HG02623 (cell line): ENCODE results near the gene MICAL1.

Source experiments
- ATAC-seq: cut with Tn5 transposase; IDR thresholded peaks from one replicate; pipeline ENCODE4 v1.9.1; 2021; ENCODE audit warnings: moderate library complexity; ENCODE audit not compliant: unreplicated experiment

MICAL1 gene

GRCh38 chr6:109456111-109456583, 575 bp upstream of the MICAL1 start:
- peak; percentile 6 for ATAC-seq

GRCh38 chr6:109454496-109455436, 806 bp downstream of the MICAL1 start:
- ATAC-seq: peak; percentile 35

- ATAC-seq: no peak
Observed at GRCh38 chr6:109453594-109454495, 1.7 kb downstream of the MICAL1 start.

GRCh38 chr6:109453156-109453555, 2.4 kb downstream of the MICAL1 start:
- ATAC-seq: no peak

GRCh38 chr6:109452181-109452580, 3.4 kb downstream of the MICAL1 start:
- no peak for ATAC-seq

- no peak for ATAC-seq
Observed at GRCh38 chr6:109451376-109451775, 4.2 kb downstream of the MICAL1 start.

- no peak for ATAC-seq
Observed at GRCh38 chr6:109450801-109451200, 4.8 kb downstream of the MICAL1 start.

- ATAC-seq: no peak
Observed at GRCh38 chr6:109449795-109450673, 5.5 kb downstream of the MICAL1 start.

GRCh38 chr6:109449064-109449794, 6.3 kb downstream of the MICAL1 start:
- ATAC-seq: no peak

GRCh38 chr6:109448615-109449014, 7.0 kb downstream of the MICAL1 start:
- no peak for ATAC-seq

- ATAC-seq: no peak
Observed at GRCh38 chr6:109447878-109448555, 7.6 kb downstream of the MICAL1 start.

GRCh38 chr6:109447087-109447486, 8.5 kb downstream of the MICAL1 start:
- no peak for ATAC-seq

GRCh38 chr6:109446541-109446940, 9.0 kb downstream of the MICAL1 start:
- ATAC-seq: no peak

- ATAC-seq: no peak
Observed at GRCh38 chr6:109446072-109446471, 9.5 kb downstream of the MICAL1 start.

GRCh38 chr6:109445382-109445781, 10.2 kb downstream of the MICAL1 start:
- ATAC-seq: no peak

- no peak for ATAC-seq
Observed at GRCh38 chr6:109443425-109443950, 12.1 kb downstream of the MICAL1 start.

- no peak for ATAC-seq
Observed at GRCh38 chr6:109442393-109442924, 13.1 kb downstream of the MICAL1 start.

- peak; percentile 12 for ATAC-seq
Observed at GRCh38 chr6:109441069-109441816, 14.3 kb downstream of the MICAL1 start.
